HepG2 (cell line): Measurements from ENCODE around the gene FDPS.

ENCODE experiments used
- BRD4 ChIP-seq: sonication (generic); formaldehyde crosslinking; IDR thresholded peaks from 2 replicates; pipeline ENCODE4 v1.4.0; 2020; ENCODE audit warnings: missing genetic modification reagents
- EP300 ChIP-seq, 3 experiments: sonication (generic) in 1 of 3; formaldehyde crosslinking in 1 of 3; IDR thresholded peaks; 2 replicates each; pipeline versions ENCODE4 v1.5.1 to v1.6.1; 2011 to 2020; ENCODE audit warnings: low read depth in 2 of 3, low read length in 2 of 3, borderline replicate concordance in 1 of 3, improper control_type of control experiment in 1 of 3, mild to moderate bottlenecking in 1 of 3, missing genetic modification reagents in 1 of 3, moderate library complexity in 1 of 3
- MYC ChIP-seq: sonication (generic); formaldehyde crosslinking; IDR thresholded peaks from 2 replicates; pipeline ENCODE4 v1.9.0; 2021; ENCODE audit warnings: missing genetic modification reagents, borderline replicate concordance
- TF ChIP-seq, protein P1 (sequence below): sonication (generic); formaldehyde crosslinking; IDR thresholded peaks from 2 replicates; pipeline ENCODE4 v1.4.0; 2020; ENCODE audit warnings: missing genetic modification reagents
- TF ChIP-seq, protein P2 (sequence below): IDR thresholded peaks from 2 replicates; pipeline ENCODE4 v1.6.1; 2012; ENCODE audit warnings: inconsistent platforms

DNA sequence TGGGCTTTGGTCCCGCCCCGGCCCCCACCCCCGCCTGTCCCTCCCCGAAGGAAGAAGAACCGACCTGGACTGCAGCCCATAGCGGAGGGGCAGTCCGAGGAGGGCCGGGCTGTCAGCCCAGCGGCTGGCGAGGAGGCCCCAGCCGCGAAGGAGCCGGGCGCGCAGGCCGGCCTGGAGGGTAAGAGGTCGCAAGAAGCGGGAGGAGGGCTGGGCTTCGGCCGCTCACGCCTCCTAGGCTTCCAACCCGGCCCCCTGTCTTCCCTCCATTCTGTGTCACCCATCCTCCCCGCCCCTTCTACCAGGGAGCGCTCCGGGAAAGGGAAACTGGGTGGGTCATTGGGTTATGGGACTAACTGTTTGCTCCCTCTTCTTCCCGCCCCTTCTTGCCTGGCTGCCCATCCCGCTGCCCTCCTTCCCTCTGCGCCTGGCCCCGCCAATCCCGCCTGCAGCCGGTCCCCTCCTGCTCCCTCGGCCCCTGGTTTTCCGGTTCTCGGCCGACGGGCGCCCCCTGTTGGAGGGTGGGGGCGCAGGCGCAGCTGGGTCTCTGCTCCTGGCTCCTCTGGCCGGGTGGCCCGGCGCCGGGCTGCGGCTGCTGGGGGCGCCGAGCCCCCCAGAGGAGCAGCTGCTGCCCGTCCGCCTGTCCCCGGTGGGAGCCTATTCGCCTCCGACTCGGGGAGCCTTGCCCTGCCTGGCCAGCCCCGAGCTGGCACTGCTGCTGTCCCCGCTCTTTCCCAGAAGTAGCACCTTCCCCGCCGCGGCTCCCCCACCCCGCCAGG is 14.5 kb downstream of the FDPS start:
- TF ChIP-seq, protein P1, sequence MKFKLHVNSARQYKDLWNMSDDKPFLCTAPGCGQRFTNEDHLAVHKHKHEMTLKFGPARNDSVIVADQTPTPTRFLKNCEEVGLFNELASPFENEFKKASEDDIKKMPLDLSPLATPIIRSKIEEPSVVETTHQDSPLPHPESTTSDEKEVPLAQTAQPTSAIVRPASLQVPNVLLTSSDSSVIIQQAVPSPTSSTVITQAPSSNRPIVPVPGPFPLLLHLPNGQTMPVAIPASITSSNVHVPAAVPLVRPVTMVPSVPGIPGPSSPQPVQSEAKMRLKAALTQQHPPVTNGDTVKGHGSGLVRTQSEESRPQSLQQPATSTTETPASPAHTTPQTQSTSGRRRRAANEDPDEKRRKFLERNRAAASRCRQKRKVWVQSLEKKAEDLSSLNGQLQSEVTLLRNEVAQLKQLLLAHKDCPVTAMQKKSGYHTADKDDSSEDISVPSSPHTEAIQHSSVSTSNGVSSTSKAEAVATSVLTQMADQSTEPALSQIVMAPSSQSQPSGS (CRISPR knock-in tag) = peak; percentile 61; the same call in 1 of the 2 replicates
- no peak for TF ChIP-seq BRD4 (CRISPR knock-in tag)
- 0 out of 4 replicates have a peak, but pooled peaks of 1 of the 2 experiments have one; percentile 7 for TF ChIP-seq EP300 (IDR thresholded peaks at IDR 0.05; ENCODE audit: low read depth in 2 of 2, low read length in 2 of 2)
- no peak for TF ChIP-seq EP300 (CRISPR knock-in tag; IDR thresholded peaks at IDR 0.05; ENCODE audit: borderline replicate concordance)
- TF ChIP-seq MYC = 0 out of 2 replicates have a peak, but pooled peaks have one; percentile 52
- TF ChIP-seq, protein P2, sequence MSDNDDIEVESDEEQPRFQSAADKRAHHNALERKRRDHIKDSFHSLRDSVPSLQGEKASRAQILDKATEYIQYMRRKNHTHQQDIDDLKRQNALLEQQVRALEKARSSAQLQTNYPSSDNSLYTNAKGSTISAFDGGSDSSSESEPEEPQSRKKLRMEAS = peak; percentile 45; the same call in 1 of the 2 replicates
